ENCODE data around the gene ITGA4. TPM values are rescaled to one million over a fixed set of nuclear protein-coding genes. Genes with fewer than 3 reads are reported as not detected.

Gene ITGA4
- total and polyA plus RNA-seq, 2 donors (not counting 1 experiment from before 2014, with no cell fraction given), result 69.2 to 169 TPM

DNA sequence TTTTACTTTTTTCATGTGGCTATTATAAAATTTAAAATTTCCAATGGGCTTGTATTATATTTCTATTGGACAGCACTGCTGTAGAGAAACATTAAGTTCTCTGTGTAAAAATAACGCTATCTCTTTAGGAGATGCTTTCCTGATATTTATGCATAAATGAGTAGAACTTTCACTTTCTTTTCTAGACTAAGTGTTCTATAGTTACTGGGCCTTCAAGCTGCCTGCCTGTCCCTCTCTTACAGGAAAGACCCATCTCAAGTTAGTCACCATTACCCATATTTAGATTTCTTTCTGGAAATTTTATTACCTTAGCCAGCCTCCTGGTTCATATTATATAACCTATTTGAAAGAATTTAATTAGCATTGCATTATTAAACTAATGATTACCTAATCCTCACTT lies 4.8 kb downstream of the ITGA4 start:
- ChIA-PET POLR2A (no interaction called here), CTCF (interaction anchor here (0.5 to 7.0 kb wide), 7 partner anchors 31 to 357 kb away, joined by 3 to 67 read pairs (median 4); no protein-coding TSS in a partner anchor)
- Mint-ChIP-seq H3K4me3 (peak overlapping the region; percentile 70), H3K4me1 (peaks cover 72% of the 10 kb centered on the region), H3K9me3 (ENCODE audit: insufficient read depth) (no peaks in the 10 kb centered on the region), H3K27me3 (no peaks in the 10 kb centered on the region), H3K27ac (peak overlapping the region; percentile 47)
- H3K79me2 ChIP-seq (ENCODE audit: control insufficient read depth, insufficient read depth, low read length), result peaks cover 97% of the 10 kb centered on the region
- H3K4me3 ChIP-seq (ENCODE audit: control extremely low read depth in 1 of 5, extremely low read depth in 1 of 5, insufficient read depth in 1 of 5, low read depth in 2 of 5, low read length in 4 of 5), result peak overlapping the region in 1 of 5 experiments; percentile 96
- no peaks in the 10 kb centered on the region for H3K9me3 ChIP-seq (ENCODE audit: control extremely low read depth in 1 of 3, control insufficient read depth in 2 of 3, insufficient read depth in 1 of 3, low read length in 2 of 3)
- peaks cover 10% of the 10 kb centered on the region for H4K20me1 ChIP-seq (ENCODE audit: control insufficient read depth, insufficient read depth, low read length, poor library complexity, severe bottlenecking)
- peak overlapping the region; percentile 9 for H2AFZ ChIP-seq (ENCODE audit: insufficient read depth, low read depth, low read length, poor library complexity, severe bottlenecking)
- H3K4me2 ChIP-seq (replicated peaks; ENCODE audit: low read depth, low read length, poor library complexity, severe bottlenecking), result peak overlapping the region; percentile 76
- H3K36me3 ChIP-seq (replicated peaks in 1 of 2; ENCODE audit: control extremely low read depth in 1 of 2, control insufficient read depth in 1 of 2, extremely low read depth in 1 of 2, insufficient read depth in 2 of 2, low read length in 1 of 2), result peaks cover 0 to 38% of the 10 kb centered on the region in 2 experiments
- peak overlapping the region in 1 of 2 donors; percentile 69 for H3K27ac ChIP-seq (ENCODE audit: low read length in 2 of 2)
- ATAC-seq (ENCODE audit: low read depth), result no peak
- no peak for TF ChIP-seq EZH2 (IDR thresholded peaks at IDR 0.05; ENCODE audit: borderline replicate concordance, insufficient read depth, low read depth, low read length, poor library complexity, severe bottlenecking)
- TF ChIP-seq CTCF (IDR thresholded peaks at IDR 0.05), result no peak
- H3K4me1 ChIP-seq (ENCODE audit: control insufficient read depth in 2 of 2, insufficient read depth in 2 of 2, low read length in 2 of 2), result peaks cover 44 to 62% of the 10 kb centered on the region in 2 donors
- WGBS (ENCODE audit: insufficient coverage), result no CpG with 5 or more reads among the region's 1 CpG
- peak; percentile 48 for DNase-seq
- intact Hi-C loops (cut with micrococcal nuclease), result loop anchor here (1.0 to 10.0 kb wide), 2 partner anchors 150 to 433 kb away; partner anchors contain the start of gene ITPRID2
- no peaks in the 10 kb centered on the region for H3K27me3 ChIP-seq (replicated peaks in 1 of 4; ENCODE audit: control extremely low read depth in 1 of 4, control insufficient read depth in 3 of 4, insufficient read depth in 4 of 4, low read length in 3 of 4)
- H3K9ac ChIP-seq (ENCODE audit: low read length), result peak overlapping the region; percentile 50

DNA sequence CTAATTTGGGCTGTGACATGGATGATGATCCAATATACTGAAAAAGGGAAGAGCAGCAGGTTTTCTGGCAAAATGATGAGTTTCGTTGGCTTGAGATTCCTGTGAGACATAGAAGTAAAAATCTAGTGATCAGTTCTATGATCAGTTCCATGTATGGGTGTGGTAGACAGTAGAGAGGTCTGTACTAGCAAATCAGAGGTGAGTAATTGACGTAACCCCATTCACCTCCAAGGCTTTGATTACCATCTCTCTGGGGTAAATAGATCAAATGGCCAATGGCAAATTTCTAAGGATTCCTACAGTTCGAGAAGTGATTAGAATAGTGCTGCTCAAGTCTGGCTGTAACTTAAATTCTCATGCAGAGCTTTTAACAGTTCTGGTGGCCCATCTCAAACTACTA lies 6.4 kb downstream of the ITGA4 start:
- Histone ChIP-seq H3K36me3 (replicated peaks in 1 of 2; ENCODE audit: control extremely low read depth in 1 of 2, control insufficient read depth in 1 of 2, extremely low read depth in 1 of 2, insufficient read depth in 2 of 2, low read length in 1 of 2) (peaks cover 3 to 51% of the 10 kb centered on the region in 2 experiments), H3K4me3 (ENCODE audit: control extremely low read depth in 1 of 5, extremely low read depth in 1 of 5, insufficient read depth in 1 of 5, low read depth in 2 of 5, low read length in 4 of 5) (no peak overlapping the region), H3K4me1 (ENCODE audit: control insufficient read depth in 2 of 2, insufficient read depth in 2 of 2, low read length in 2 of 2) (peaks cover 48 to 78% of the 10 kb centered on the region in 2 donors), H3K27ac (ENCODE audit: low read length in 2 of 2) (peak overlapping the region in 1 of 2 donors; percentile 69), H4K20me1 (ENCODE audit: control insufficient read depth, insufficient read depth, low read length, poor library complexity, severe bottlenecking) (peaks cover 10% of the 10 kb centered on the region), H3K27me3 (replicated peaks in 1 of 4; ENCODE audit: control extremely low read depth in 1 of 4, control insufficient read depth in 3 of 4, insufficient read depth in 4 of 4, low read length in 3 of 4) (no peaks in the 10 kb centered on the region), H3K79me2 (ENCODE audit: control insufficient read depth, insufficient read depth, low read length) (peaks cover 99% of the 10 kb centered on the region), H3K9me3 (ENCODE audit: control extremely low read depth in 1 of 3, control insufficient read depth in 2 of 3, insufficient read depth in 1 of 3, low read length in 2 of 3) (no peaks in the 10 kb centered on the region), H2AFZ (ENCODE audit: insufficient read depth, low read depth, low read length, poor library complexity, severe bottlenecking) (no peak overlapping the region), H3K4me2 (replicated peaks; ENCODE audit: low read depth, low read length, poor library complexity, severe bottlenecking) (peak overlapping the region; percentile 76), H3K9ac (ENCODE audit: low read length) (peak overlapping the region; percentile 50)
- CTCF ChIA-PET, result interaction anchor here (1.1 to 1.8 kb wide), 2 partner anchors 25 to 159 kb away, joined by 3 to 10 read pairs; no protein-coding TSS in a partner anchor
- WGBS (ENCODE audit: insufficient coverage), result 83% methylated on average over 2 of the region's 3 CpGs
- H3K27me3 Mint-ChIP-seq, result no peaks in the 10 kb centered on the region
- H3K4me3 Mint-ChIP-seq, result peak overlapping the region; percentile 70
- H3K4me1 Mint-ChIP-seq, result peaks cover 85% of the 10 kb centered on the region
- TF ChIP-seq EZH2 (IDR thresholded peaks at IDR 0.05; ENCODE audit: borderline replicate concordance, insufficient read depth, low read depth, low read length, poor library complexity, severe bottlenecking), result no peak
- TF ChIP-seq CTCF (IDR thresholded peaks at IDR 0.05), result no peak
- POLR2A ChIA-PET, result no interaction called here
- no peak for DNase-seq
- no peaks in the 10 kb centered on the region for H3K9me3 Mint-ChIP-seq (ENCODE audit: insufficient read depth)
- intact Hi-C loops (cut with micrococcal nuclease), result loop anchor here (10.0 kb wide), 1 partner anchor 431 kb away; the partner anchor contains the start of gene ITPRID2
- peak overlapping the region; percentile 75 for H3K27ac Mint-ChIP-seq
- no peak for ATAC-seq (ENCODE audit: low read depth)

Measured in B cell (primary cell).